GM21367 (cell line): ENCODE data around the gene KCNJ15.

Experiments
- ATAC-seq: cut with Tn5 transposase; IDR thresholded peaks from one replicate; pipeline ENCODE4 v1.9.1; 2021; ENCODE audit not compliant: unreplicated experiment

The KCNJ15 gene

DNA sequence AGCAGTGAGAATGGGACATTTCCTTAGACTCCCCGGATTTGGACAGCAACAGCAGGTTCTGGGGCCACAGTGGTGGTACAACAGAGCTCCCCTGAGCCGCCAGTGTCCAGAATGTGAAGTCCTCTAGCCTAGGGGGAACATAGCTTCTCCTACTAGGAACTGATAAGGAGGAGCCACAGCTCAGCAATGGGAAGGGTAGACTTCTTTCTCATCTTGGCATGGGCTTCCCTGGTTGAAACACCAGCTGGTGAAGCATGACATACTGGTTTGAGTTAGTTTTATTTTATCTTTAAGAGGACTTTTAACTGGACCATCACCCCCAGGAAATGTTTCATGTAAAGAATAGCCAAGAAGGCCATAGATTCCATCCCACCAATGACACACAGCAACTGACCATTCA, 68.4 kb downstream of the KCNJ15 start:
- no peak for ATAC-seq

DNA sequence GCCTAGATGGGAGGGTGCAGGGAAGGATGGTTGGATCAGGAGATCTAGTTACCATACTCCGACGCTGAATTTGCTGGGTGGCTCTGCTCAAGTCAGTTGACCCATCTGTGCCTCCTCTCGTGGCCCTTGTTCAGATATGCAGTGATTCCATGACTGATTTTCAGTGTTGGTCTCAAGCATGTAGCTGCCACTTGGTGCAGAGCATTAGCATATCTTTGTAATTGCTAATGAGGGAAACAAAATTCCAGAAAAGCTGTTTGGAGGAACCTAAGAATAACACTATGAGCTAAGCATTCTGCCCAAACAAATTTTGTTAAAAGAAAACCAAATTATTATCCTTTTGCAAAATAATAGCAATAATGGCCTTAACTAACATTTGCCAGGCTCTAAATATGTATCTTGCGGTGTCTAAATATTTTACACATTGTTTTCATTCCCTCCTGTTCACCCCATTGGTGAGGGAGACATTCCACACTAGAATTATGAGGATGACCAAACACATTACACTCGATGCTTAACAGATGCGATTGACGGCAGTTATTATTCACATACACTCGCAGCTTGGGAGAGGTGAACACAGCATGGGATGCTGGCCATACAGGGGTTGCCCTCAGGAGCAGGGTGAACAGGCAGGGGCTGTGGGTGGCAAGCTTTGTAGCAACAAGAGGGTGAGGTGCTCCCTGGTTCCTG, 69.1 kb downstream of the KCNJ15 start:
- no peak for ATAC-seq

- ATAC-seq: no peak
These were observed 69.6 kb downstream of the KCNJ15 start for GRCh38 chr21:38326429-38326828.

DNA sequence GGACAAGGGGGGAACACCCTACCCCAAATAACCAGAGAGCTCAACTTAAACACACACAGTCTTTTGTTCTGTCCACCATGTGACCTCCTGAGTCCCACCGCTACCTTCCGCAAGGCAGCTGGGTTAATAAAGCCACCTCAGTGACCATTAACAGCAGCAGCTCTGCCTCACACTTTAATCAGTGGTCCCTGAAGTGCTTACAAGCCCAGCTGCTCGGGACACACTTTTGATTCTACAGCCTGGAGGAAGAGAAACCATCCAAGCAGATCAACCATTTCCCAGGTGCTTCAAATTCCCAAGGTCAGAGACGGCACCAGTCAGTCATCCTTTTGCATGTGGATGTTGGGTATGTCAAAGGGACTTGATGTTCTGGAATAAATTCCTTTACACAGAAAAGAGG, 70.1 kb downstream of the KCNJ15 start:
- ATAC-seq: no peak

DNA sequence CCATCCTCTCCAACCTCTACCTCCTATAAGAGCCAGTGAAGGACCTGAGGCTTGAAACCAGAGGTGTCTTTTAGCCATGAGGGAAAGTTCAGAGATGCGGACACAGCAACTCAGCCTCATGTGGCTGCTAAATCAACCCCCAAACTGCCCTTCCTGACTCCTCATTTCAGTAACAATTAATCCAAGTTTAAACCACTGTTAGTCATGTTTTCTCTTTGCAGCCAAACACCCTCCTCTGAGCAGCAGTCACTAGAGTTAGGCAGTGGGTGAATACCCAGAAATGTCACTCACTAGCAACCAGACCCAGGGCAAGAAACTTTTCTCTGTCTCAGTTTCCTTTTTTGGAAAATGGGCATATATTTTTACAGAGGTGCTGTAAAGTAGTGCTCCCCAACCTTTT, 71.2 kb downstream of the KCNJ15 start:
- ATAC-seq: no peak

GRCh38 chr21:38329162-38329561, 72.4 kb downstream of the KCNJ15 start:
- ATAC-seq: no peak

GRCh38 chr21:38330666-38331065, 73.9 kb downstream of the KCNJ15 start:
- no peak for ATAC-seq

DNA sequence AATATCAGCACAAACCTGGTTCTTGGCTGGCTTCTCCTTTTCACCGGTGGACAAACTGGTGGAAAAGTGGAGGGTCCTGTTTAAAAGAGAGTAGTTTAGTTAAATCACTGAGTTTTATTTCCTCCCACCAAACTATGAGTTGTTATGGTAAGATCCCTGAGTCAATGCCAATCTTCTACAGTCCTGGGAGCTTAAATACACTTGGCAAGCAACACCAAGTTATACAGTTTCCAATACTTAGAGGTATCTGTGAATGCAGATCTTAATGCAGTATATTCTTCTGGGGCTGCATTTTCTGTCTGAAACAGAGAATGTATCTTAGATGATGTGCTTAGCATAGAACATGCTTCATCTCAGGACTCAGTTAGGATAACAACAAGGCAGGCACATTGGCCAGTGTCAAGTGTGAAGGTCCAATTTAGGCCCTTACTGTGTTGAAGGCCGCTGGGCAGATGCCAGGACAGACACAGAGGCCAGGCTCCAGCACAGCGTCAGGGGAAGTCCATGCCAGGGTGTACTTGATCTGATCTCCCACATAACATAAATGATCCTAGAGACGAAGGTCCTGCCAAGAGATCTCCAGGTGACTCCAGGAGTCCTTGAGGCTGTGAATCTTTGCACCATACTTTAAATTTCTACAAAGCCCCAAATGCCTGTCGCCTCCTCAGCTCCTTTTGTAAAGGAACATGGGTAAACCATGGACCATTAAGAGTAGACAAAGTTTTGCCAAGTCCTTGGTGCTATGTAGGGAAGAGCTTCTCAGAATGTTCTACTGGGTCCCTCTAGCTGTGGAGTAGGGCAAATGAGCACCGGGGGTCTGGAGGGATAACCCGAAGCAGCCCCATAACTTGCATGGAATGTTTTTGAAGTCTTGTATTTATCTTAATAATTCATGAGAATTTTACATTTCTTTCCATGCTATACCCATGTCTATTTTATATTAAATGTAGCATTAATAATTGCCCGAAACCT, 76.8 kb downstream of the KCNJ15 start:
- ATAC-seq: no peak

DNA sequence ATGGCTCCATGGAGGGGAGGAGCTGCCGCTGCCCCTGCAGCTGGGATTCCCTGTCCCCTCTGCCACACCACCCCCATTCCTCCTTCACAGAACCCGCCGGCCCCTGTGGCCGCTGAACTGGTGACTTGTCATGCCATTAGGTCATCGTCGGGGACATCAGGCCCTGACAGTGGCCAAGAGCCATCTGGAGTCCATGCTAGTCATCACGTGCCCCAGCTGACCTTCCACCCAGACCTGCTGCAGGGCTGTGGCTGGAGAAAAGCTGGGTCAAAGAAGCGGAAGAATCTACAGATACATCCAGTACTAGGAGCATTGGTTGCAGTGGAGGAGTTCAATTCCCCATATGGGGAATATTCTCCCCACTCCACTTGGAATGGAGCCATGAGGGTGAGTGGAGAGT, 78.1 kb downstream of the KCNJ15 start:
- ATAC-seq: no peak

GRCh38 chr21:38337793-38338192, 81.0 kb downstream of the KCNJ15 start:
- no peak for ATAC-seq

DNA sequence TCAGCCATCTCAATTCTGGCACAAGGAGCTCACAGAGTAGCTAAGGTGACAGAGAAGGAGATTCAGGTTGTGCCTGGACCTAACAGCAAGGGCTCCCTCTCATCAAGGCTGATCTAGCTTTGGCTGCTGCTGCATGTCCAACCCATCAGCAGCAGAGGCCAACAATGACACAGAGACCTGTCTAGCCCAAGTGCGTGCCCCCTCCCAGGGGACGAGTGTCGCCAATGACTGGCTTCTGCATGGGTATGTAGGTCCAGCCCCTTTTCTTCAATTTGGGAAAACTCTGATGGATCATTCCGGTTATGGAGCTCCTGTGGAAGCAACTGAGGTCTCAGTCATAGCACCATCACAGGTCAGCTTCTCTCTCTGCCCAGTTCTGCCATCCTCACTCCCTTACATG, 83.3 kb downstream of the KCNJ15 start:
- ATAC-seq: no peak

DNA sequence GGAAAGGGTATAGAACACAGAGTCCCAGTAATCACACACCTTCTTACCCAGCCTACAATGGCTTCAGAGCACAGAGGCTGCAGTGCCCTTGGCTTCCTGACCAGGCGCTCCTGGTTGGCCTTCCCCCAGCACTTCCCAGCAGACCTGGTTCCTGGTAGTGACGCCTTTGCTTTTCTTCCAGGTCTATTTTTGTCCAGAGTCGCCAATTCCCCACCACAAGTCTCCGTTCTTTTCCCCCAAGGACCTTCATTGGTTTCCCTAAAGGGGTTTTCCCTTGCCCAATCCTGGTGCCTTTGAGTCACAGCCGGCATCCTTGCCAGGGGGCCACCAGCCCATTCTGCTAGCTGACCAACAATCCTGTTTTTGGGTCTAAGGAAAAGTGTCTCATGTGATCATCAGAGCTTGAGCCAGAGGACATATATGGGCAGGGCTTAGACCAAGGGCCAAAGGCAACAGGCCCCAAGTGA, 84.8 kb downstream of the KCNJ15 start:
- no peak for ATAC-seq

DNA sequence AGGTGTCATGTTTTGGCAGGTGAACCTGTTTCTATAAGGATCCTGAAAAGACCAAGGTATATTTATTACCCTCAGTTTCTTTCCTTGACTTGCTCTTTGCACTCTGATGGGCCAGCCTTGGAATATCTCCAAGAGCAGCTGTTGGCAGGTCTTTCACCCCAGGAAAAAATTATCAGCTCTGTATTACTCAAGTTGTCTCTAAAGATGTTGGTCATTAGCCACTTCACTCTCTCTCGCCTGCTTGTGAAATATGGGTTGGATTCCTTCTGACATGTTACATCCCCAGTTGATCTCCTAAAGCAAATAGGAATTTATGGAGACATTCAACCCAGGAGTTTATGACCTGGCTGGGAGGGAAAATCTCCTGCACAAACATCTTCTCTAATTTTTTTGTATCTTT, 85.9 kb downstream of the KCNJ15 start:
- no peak for ATAC-seq

- ATAC-seq: no peak
These were observed 86.9 kb downstream of the KCNJ15 start for GRCh38 chr21:38343691-38344090.

DNA sequence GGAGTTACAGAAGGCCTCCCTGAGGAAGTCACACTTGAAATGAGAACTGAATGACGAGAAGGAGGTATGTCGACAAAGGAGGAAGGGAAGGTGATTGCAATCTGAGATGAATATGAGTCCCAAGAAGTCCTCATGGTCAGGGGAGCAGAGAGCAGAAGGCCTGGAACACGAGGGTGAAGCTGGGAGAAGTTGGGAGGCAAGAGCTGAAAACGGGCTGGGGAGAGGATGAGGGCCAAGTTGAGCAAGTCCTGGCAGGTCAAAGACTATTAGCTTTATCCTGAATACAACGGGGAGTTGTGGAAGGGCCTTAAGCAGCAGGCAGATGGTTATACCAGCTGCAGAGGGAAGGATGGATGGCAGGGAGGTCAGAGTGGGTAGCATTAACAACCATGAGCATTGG, 89.5 kb downstream of the KCNJ15 start:
- no peak for ATAC-seq

- no peak for ATAC-seq
These were observed 92.4 kb downstream of the KCNJ15 start for GRCh38 chr21:38349111-38349746.

DNA sequence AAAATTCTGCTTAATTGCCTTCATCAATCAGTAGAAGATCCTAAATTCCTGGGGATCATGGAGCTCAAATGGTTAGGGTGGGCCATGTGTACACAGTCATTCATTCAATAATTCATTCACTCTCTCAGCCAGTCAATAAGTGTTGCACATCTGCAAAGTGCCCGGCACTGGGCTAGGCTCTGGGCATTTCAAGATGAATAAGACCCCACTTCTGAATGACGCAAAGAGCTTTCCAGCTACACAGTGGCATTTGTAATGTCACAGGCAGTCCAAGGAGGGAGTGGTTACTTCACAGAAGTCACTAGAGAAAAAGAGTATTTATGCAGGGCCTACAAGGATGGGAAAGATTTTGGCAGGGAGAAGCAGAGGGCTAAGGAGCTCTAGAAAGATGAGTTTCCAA, 93.2 kb downstream of the KCNJ15 start:
- no peak for ATAC-seq

- ATAC-seq: no peak
These were observed 93.9 kb downstream of the KCNJ15 start for GRCh38 chr21:38350684-38351083.

DNA sequence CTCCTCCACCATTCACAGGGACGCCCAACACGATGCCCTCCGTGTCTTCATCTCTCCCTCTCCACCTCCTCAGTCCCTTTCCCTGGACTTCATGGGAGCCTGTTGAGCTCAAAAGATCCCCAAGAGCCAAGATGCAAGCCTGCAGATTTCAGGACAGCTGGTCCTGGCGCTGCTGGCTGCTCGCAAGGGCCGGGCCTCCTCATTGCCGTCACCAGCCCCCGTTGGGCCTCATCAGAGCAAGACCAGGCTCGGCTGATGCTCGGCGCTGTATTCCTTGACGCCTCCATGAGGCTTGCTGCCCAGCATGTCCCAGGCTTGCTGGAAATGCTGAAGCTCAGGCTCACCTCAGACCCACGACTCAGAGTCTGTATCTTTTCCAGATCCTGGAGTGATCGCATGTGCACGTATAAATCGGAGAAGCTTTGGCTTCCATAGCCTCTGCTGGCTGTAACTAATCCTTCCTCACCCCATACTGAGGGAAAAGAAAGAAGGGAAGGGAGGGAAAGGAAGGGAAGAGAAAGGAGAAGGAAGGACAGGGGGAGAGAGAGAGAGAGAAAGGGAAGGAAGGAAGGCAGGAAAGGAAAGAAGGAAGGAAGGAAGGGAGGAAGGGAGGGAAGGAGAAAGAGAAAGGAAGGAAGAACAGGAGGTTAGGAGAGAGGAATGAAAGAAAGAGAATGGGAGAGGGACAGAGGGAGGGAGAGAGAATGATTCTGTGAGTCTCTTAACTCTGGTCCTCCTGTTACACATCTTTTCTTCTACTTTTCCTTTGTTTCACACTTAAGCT, 94.6 kb downstream of the KCNJ15 start:
- ATAC-seq: no peak

GRCh38 chr21:38351961-38352521, 95.2 kb downstream of the KCNJ15 start:
- no peak for ATAC-seq
